ENCODE data around the gene PRTN3. TPM values are rescaled to one million over a fixed set of nuclear protein-coding genes. Genes with fewer than 3 reads are reported as not detected.

Gene PRTN3
- total RNA-seq, 1 experiment from 2014 or later = 2.7 TPM

DNA sequence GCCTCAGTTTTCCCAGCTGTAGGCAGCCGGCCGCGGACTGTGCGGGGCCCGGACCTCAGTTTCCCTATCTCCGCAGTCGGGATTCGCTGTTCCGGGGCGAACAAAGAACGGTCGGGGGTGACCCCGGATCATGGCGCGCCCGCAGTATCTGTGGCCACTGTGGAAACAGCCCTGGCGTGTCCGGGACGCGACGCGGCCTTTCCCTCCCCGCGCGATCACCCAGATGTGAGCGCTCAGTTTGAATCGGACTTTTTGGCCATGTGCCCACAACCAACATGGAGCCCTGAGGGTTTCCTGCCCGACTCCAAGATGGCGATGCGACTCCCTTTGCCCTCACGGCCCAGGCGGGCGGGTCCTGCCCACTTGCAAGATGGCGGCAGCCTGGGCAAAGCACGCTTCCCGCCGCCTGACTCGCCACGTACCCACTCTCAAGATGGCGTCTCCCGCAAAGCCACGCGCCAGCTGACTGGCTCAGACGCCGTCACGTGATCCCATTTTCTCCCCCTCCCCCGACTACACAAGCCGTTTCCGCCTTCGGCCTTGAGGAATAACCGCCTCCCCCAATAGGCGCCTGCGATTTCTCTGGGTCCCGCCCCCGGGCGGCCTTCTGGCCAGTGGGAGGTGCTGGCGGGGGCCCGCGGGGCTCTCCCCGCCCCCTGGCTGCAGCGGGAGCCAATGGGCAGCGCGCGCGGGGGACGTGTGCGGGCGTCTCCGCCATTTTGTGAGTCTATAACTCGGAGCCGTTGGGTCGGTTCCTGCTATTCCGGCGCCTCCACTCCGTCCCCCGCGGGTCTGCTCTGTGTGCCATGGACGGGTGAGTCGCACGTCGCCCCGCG, 43.9 kb upstream of the PRTN3 start, which contains the start of gene PTBP1 (continued):
- TF ChIP-seq, protein P1, sequence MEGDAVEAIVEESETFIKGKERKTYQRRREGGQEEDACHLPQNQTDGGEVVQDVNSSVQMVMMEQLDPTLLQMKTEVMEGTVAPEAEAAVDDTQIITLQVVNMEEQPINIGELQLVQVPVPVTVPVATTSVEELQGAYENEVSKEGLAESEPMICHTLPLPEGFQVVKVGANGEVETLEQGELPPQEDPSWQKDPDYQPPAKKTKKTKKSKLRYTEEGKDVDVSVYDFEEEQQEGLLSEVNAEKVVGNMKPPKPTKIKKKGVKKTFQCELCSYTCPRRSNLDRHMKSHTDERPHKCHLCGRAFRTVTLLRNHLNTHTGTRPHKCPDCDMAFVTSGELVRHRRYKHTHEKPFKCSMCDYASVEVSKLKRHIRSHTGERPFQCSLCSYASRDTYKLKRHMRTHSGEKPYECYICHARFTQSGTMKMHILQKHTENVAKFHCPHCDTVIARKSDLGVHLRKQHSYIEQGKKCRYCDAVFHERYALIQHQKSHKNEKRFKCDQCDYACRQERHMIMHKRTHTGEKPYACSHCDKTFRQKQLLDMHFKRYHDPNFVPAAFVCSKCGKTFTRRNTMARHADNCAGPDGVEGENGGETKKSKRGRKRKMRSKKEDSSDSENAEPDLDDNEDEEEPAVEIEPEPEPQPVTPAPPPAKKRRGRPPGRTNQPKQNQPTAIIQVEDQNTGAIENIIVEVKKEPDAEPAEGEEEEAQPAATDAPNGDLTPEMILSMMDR (IDR thresholded peaks at IDR 0.05 in 2 of 3, conservative IDR thresholded peaks at IDR 0.05 in 1 of 3; ENCODE audit: borderline replicate concordance in 1 of 3, insufficient read depth in 1 of 3, low read depth in 2 of 3, low read length in 2 of 3) = peak in 1 of 3 experiments; percentile 16; a peak in 1 of 6 replicates
- TF ChIP-seq RAD21 (IDR thresholded peaks at IDR 0.05; ENCODE audit: low read depth) (no peak), SIN3A (IDR thresholded peaks at IDR 0.05; ENCODE audit: low read depth) (peak; percentile 40; the same call in 1 of the 2 replicates), POLR2AphosphoS5 (IDR thresholded peaks at IDR 0.05; ENCODE audit: low read depth, low read length) (peak; percentile 92), EZH2 (IDR thresholded peaks at IDR 0.05) (no peak), ZNF274 (IDR thresholded peaks at IDR 0.05; ENCODE audit: low read depth, low read length) (no peak), CEBPB (IDR thresholded peaks at IDR 0.05; ENCODE audit: low read depth) (no peak), YY1 (IDR thresholded peaks at IDR 0.05; ENCODE audit: extremely low read depth, insufficient replicate concordance, low read depth, low read length) (peak; percentile 99), ZFX (IDR thresholded peaks at IDR 0.05) (no peak), SRF (IDR thresholded peaks at IDR 0.05; ENCODE audit: low read depth) (no peak), SP1 (IDR thresholded peaks at IDR 0.05; ENCODE audit: low read depth) (peak; percentile 96), FOSL1 (IDR thresholded peaks at IDR 0.05; ENCODE audit: low read depth) (no peak), EZH2phosphoT487 (IDR thresholded peaks at IDR 0.05; ENCODE audit: borderline replicate concordance) (no peak), POLR2A (IDR thresholded peaks at IDR 0.05; ENCODE audit: borderline replicate concordance, extremely low read depth, insufficient read depth, insufficient read length) (peak; percentile 61), EGR1 (IDR thresholded peaks at IDR 0.05; ENCODE audit: low read depth) (peak; percentile 97)
- TF ChIP-seq, protein P2, sequence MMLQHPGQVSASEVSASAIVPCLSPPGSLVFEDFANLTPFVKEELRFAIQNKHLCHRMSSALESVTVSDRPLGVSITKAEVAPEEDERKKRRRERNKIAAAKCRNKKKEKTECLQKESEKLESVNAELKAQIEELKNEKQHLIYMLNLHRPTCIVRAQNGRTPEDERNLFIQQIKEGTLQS (IDR thresholded peaks at IDR 0.05) = no peak
- TF ChIP-seq, protein P3, sequence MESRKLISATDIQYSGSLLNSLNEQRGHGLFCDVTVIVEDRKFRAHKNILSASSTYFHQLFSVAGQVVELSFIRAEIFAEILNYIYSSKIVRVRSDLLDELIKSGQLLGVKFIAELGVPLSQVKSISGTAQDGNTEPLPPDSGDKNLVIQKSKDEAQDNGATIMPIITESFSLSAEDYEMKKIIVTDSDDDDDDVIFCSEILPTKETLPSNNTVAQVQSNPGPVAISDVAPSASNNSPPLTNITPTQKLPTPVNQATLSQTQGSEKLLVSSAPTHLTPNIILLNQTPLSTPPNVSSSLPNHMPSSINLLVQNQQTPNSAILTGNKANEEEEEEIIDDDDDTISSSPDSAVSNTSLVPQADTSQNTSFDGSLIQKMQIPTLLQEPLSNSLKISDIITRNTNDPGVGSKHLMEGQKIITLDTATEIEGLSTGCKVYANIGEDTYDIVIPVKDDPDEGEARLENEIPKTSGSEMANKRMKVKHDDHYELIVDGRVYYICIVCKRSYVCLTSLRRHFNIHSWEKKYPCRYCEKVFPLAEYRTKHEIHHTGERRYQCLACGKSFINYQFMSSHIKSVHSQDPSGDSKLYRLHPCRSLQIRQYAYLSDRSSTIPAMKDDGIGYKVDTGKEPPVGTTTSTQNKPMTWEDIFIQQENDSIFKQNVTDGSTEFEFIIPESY (IDR thresholded peaks at IDR 0.05; ENCODE audit: extremely low read depth, insufficient replicate concordance, low read length) = no peak

Data from HCT116 (cell line).